ENCODE results near the gene SWSAP1.
A peak's percentile ranks its signal among the peaks of the same experiment; 100 is the strongest.
"Not testable (repeated sequence)": the region's sequence is repeated elsewhere in the genome, so short reads cannot be mapped to it uniquely, and the experiment has no call there.

Gene SWSAP1

DNA sequence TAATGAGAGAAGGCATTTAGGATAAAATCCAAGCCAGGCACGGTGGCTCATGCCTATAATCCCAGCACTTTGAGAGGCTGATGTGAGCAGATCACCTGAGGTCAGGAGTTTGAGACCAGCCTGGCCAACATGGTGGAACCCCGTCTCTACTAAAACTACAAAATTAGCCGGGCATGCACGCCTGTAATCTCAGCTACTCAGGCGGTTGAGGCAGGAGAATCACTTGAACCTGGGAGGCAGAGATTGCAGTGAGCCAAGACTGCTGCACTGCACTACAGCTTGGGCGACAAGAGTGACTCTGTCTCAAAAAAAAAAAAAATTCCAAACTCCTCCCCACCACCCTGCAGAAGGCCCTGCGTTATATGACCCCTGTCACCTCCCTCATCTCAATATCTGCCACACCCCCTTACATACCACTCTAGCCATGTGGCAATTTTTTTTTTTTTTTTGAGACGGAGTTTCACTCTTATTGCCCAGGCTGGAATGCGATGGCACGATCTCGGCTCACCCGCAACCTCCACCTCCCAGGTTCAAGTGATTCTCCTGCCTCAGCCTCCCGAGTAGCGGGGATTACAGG lies 4.9 kb downstream of the SWSAP1 start:
- DNase-seq: not testable (repeated sequence)

DNA sequence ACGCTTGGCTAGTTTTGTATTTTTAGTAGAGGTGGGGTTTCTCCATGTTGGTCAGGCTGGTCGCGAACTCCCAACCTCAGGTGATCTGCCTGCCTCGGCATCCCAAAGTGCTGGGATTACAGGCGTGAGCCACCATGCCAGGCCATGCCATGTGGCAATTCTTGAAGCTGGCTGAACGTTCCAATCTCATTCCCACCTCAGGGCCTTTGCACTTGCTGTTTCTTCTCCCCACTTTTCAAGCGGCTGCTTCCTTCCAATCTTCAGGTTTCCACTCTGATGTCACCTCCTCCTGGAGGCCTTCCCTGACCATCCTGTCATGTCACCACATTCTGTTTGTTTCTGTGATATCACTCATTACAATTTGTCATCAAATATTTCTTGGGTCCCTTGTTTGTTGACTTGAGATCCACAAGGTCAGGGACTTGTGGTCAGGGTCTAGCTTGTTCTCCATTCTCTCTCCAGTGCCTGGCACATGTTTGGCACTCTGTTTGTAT lies 5.4 kb downstream of the SWSAP1 start:
- DNase-seq: no peak

DNA sequence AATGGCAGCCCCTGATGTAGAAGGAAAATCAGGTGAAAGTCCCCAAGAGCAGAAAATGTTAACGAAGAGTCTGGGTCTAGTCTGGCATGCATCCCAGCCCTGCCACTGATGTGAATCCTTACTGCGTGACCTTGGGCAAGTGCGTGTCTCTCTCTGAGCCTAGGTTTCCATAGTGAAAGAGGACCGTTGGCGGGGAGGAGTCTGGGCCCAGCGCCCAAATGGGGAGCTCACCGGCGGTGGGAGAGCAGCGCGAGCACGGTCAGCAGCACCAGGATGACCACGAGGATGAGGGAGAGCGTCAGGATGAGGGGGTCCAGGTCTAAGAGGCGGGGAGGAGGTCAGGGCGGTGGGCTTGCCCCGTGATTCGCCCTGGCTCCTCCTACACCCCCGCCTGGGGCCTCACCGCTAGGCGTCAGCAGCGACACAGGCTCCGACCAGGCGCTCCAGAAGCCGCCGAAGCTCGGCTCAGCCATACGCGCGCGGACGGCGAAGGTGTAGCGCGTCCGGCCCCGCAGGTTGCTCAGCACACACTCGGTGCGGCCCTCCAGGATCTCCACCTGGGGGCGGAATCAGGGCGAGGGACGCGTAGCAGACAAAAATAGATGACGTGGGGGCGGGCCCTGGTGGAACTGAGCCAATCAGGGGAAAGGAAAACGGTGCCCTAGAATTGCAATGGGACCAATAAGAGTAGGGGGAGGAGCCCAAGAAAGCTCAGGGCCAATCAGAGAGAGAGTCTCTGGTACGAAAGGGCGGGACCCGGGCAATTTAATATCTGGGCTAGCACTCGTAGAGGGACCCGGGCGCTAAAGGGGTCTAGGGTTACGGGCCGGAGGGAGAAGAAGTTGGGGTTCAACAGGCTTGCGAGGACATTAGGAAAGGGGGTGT lies 6.4 kb downstream of the SWSAP1 start:
- DNase-seq: peak; percentile 99

DNA sequence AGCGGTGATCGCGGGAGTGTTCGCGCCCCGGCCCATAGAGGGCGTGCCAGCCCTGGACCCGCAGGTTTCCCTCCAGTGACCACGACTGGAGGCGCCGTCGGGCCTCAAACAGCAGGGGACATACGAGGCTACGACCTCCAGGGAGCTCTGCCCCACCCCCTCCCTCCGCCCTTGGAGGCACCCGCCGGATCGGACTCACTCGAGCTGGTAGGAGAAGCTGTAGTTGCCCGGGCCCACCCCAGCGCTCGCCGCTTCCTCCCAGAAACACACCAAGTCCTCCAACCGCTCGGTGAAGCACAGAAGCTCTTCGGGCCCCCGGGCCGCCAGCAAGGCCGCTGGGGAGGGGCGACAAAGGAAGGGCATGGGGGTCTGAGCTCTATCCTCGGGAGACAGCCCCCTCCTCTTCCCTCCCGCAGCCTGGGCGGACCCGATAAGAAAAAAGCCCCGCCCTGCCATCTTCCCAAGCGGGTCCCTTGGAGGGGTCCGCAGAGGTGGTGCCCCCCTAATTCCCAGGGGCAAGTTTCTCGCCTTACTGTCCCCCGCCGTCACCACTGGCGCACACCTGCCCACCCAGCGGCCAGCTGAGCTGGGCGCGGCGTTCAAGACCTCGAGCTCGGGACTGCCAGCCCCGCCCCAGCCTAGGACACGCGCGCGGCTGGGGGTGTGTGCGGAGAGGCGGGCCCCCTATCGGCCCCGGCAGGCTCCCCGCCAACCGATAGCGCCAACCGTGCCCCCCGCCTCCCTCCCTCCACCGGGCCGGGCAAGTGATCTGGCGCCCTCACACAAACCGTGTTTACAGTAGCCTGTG lies 8.6 kb downstream of the SWSAP1 start:
- peak; percentile 48 for DNase-seq

DNA sequence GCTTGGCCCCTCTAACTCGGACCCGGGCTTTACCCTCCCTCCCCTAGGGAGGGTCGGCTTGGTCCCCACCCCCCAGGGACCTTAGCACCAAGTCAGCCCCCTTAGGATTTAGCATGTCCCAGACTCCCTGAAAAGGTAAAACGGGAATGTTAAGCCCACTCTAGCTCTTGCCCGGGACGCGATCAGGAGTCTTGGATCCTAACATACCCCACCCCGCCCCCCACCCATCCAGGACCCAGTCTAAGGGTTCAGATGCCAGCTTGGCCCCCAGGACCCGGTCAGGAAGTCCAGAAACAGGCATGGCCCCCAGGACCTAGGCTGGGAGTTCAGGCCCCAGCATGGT lies 9.2 kb downstream of the SWSAP1 start:
- no peak for DNase-seq

DNA sequence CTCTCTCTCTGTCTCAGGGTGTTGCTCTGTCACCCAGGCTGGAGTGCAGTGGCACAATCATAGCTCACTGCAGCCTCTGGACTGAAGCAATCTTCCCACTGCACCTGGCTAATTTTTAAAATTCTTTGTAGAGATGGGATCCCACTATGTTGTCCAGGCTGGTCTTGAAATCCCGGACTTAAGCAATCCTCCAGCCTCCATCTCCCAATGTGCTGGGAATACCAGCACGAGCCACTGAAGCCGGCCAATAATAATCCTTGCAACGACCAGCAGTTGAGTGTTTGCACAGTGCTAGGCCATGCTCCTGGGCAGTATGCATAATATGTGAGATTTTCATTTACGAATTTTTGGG lies 10.3 kb downstream of the SWSAP1 start:
- no peak for DNase-seq

DNA sequence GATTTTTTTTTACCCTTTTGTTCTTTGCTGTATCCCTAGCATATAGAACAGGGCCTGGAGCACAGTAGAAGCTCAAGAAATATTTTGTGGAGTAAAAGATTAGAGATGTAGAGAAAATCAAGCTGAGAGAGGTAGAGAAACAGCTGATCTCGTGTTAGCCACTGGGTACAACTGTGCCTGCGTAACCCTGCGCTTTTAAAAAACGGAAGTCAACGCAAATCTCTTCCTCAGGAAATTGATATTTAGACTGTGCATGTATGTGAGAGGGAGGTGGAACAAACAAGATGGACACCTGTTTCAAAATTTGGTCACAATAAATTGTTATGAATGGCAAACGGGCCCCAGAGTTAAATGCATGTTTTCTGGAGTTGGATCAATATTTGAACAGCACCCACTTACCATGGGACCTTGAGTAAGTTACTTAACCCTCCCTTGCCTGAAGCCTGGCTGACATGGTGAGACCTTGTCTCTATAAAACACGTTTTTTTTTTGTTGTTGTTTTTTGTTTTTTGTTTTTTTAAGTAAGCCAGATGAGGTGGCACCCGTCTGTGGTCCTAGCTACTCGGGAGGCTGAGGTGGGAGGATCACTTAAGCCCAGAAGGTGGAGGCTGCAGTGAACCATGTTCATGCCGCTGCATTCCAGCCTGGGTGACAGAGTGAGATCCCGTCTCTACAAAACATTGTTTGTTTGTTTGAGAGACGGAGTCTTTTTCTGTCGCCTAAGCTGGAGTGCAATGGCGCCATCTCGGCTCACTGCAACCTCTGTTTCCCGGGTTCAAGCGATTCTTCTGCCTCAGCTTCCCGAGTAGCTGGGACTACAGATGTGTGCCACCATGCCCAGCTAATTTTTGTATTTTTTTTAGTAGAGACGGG lies 12.9 kb downstream of the SWSAP1 start:
- no peak for DNase-seq

DNA sequence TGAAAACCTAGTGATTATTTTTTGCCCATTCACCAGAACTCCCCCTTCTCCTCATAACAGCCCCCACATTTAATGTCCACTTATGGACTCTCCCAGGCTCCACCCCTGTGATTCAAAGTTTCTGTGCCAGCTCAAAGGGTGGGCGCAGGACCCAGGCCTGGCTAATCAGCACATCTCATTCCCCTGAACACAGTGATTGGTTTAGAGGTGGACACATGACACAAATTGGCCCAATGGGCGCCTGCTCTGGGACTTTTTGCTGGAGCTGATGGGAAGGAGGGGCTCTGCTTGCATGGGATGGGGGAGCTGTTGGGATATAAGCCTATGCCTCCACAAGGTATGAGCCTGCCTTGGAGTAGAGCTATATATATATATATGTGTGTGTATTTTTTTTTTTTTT lies 15.9 kb downstream of the SWSAP1 start:
- no peak for DNase-seq

DNA sequence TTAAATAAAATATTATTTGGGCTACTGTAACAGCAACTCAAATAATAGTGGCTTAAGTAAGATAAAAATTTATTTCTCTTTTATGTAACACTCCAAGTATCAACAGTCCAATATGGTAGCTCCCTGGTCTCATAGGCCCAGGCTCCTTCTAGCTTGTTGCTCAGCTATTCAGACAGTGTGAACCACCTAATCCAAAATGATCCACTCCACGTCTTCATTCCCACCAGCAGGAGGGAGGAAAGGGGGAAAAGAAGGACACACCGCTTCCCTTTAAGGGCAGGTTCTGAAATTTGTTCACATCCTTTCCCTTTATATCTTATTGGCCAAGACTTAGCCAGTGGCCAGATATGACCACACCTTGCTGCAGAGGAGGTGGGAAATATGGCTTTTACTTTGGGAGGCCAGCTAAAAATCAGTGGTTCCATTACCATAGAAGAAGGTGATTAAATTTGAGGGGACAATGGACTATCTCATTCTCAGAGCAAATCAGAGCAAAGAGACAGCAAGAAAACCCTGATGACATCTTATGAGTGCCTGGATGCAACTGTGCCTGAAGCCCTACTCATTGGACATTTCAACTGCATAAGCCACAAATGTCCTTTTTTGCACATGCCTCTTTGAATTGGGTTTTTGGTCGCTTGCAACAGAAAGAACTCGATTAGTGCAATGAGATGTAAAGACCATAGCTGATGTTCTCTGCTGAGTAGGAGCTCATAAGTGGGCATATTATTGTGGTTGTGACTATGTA lies 16.6 kb downstream of the SWSAP1 start:
- no peak for DNase-seq

DNA sequence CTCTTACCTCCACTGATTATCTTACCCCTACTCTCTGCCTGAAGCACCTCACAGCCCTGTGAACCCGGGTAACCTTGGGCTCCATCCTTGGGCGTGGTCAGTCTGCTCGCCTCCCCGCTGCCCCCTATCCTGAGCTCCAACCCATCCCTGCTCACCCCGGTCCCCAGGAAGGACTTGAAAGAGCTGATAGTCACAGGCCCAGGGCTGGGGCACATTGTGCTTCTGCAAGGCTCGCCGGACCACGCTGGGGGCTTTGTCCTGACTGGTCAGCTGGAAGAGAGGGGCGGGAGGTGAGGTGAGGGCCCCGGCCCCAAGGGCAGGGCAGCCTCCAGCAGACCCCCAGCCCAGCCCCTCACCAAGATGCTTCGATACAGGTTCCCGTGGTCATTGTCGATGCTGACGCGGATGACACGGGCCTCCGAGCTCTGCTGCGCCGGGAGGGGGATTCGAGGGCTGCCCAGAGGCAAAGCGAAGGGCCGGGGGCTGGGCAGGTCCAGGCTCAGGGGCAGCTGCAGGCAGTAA lies 22.7 kb downstream of the SWSAP1 start:
- DNase-seq: no peak

DNA sequence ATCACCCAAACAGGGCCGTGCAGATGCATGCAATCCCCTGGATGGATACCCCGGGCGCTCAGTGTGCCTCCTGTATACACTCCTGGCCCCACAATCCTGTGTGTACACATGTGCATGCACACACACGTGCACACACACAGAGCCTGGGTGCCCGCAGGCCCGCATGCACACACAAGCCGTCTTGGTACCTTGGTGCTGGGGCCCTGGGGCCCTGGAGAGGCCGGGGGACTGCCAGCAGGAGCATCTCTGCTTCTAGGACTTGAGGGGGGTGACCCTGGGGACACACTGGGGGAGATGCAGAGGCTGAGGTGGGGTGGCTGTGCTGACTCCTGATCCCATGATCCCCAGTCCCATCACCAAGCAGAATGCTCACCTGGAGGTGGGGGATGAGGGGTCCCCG lies 25.2 kb downstream of the SWSAP1 start:
- DNase-seq: no peak

DNA sequence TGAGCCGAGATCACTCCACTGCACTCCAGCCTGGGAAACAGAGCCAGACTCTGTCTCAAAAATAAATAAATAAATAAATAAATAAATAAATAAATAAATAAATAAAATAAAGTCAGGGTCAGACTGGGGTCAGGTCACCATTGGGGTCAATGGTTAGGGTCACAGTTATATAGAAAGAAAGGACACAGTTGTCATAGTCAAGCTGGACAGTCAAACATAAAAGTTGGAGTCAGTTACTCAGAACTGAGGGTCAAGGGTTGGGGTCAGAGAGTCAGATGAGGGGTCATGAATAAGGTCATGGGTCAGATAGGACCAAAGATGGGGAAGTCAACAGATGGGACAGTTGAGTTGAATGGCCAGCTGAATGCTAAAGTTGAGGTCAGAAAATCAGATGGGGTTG lies 26.3 kb downstream of the SWSAP1 start:
- no peak for DNase-seq

DNA sequence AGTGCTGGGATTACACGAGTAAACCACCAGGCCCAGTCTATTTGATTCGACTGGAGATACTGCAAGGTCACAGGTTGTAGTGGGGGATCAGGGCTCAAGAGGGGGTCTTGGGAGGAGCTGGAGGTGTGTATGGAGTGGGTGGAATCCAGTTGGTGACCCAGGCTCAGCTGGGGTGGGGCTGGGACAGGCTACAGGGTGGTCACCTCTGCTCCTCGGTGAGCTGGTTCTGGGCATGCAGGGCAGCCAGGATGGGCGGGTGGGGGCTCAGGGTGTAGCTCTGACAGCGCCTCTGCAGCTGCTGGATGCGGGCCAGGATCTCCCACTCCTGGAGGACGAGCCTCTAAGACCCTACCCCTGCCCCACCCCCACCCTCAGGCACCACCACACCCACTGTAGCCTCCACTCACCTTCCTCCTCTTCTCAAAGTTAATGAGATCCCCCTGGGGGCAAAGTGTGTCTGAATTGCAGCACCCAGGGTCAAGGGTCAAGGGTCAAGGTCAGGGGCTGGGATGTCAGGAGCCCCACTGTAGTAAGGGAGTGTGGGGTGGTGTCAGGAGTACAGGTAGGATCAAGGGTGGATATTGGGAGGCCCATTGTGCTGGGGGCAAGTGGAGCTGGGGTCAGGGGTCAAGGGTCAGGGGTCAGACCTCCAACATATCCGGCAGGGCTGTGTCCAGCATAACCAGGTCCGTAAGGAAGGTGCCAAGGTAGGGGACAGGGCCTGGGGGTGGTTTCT lies 27.5 kb downstream of the SWSAP1 start:
- no peak for DNase-seq

DNA sequence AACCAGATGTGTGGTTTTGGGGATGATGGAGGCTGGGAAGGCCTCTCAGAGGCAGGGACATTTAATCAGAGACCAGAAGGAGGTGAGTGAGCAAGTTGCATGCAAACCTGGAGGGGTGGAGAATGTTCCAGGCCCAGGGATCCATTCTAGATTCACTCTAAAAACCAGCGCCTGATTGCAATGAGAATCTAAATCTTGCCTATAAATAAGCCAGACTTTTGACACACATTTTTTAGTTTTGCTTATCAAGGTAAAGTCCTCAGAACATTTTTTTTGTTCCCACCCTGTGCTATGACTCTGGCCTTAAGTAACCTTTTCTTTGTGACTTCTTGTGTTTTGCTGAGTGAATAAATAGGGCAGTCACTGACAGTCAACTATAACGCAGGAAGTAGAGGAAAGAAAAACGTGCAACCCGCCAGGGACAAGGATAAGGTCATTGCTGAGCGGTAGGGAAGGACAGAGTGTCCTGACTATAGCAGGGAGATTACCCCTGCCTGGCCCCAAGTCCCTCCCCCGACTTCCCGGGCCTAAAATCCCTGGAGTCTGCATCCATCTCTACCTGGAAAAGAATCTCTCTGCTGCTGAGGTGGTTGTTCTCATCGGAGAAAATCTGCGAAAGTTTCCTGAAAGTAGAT lies 30.2 kb downstream of the SWSAP1 start:
- DNase-seq: no peak

DNA sequence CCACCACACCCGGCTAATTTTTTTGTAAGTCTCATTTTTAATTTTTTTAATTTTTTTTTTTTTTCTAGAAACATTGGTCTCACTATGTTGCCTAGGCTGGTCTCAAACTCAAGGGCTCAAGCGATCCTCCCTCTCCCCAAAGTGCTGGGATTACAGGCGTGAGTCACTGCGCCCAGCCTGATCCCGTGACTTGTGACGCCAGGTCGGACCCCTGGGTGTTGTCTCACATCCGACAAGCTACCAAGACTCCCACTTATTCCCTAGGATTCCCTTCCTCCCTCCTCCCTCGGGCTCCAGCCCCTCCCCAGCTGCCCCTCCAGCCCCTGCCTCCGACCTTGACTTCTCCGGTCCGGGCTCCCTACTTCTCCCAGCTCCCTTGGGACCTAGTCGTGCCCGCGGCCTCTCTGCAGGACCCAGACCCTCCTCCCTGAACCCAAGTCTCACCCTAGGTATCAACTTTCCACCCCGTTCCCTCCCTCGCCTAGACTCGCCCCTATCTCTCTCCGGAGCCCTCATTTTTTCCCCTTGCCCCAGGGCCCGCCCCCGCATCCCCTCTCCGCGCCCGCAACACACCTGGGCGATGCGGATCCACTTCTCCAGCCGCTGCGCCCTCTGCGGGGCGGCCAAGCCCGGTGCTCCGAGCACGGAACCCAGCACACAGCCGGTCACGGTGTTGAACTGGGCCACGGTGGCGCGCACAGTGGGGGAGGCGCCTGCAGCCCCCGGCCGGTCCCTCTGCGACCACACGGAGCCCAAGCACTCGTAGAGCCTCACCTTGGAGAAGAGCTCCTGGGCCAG lies 31.6 kb downstream of the SWSAP1 start:
- peak; percentile 31 for DNase-seq

DNA sequence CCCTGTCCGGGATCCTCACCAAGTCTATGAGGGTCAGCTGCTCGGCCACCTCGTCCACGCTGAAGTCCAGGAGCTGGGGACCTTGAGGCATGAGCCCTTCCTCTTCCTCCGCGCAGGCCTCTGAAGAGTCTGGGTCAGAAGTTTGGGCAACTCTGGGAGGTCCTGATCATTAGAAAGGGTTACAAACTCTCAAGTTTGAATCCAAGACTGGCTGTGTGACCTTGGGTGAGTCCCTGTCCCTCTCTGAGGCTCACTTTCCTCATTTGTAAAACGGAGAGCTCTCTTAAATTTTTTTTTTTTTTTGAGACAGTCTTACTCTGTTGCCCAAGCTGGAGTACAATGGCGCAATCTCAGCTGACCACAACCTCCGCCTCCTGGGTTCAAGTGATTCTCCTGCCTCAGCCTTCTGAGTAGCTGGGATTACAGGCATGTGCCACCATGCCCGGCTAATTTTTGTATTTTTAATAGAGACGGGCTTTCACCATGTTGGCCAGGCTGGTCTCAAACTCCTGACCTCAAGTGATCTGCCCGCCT lies 32.3 kb downstream of the SWSAP1 start:
- not testable (repeated sequence) for DNase-seq

DNA sequence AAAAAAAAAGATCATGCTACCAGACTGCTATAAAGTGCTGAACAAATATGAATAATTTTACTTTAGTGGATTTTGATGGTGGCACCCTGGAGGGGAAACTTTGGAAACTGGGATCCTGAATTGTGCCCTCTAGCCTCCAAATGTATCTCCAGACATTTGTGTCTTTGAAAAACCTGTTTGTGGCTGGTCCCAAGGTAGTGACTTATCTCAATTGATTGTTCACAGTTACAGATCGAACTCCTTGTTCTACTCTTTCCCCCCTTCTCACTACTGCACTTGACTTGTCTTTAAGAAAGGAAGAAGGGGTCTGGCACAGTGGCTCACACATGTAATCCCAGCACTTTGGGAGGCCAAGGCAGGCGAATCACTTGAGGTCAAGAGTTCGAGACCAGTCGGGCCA lies 34.1 kb downstream of the SWSAP1 start:
- no peak for DNase-seq

DNA sequence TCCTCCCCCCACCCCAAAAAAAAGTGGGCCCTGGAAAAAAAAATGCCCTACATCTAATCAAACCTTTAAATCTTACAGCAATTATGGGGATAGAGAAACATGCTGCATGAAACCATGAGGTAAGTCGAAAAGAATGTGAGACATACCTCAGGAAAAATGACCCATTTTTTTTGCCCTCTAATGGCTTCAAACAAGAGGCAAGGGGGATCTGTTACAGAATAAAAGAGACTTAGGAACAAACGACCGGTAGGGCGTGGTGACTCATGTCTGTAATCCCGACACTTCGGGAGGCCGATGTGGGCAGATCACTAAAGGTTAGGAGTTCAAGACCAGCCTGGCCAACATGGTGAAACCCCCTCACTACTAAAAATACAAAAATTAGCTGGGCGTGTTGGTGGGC lies 36.2 kb downstream of the SWSAP1 start:
- no peak for DNase-seq

DNA sequence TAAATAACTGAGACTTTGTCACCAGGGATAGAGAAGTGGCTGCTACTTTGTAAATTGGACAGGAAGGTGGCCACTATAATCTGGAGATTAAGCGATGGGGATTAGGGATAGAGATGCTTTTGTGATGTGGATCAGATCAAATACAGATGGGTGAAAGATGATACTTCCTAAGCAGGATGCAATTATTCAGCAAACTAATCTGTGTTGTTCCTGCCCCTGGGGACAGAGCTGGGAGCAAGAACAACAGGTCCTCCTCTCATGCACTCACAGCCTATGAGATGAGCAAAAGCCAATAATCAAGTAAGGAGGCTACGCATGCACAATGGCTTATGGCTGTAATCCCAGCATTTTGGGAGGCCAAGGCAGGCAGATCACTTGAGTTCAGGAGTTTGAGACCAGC lies 40.1 kb downstream of the SWSAP1 start:
- no peak for DNase-seq
